ENCODE measurements around the gene NPPA. TPM values are rescaled to one million over a fixed set of nuclear protein-coding genes. Genes with fewer than 3 reads are reported as not detected.

NPPA gene
- total and polyA plus RNA-seq, 2 experiments from 2014 or later = 0.22 TPM; not detected in 1

DNA sequence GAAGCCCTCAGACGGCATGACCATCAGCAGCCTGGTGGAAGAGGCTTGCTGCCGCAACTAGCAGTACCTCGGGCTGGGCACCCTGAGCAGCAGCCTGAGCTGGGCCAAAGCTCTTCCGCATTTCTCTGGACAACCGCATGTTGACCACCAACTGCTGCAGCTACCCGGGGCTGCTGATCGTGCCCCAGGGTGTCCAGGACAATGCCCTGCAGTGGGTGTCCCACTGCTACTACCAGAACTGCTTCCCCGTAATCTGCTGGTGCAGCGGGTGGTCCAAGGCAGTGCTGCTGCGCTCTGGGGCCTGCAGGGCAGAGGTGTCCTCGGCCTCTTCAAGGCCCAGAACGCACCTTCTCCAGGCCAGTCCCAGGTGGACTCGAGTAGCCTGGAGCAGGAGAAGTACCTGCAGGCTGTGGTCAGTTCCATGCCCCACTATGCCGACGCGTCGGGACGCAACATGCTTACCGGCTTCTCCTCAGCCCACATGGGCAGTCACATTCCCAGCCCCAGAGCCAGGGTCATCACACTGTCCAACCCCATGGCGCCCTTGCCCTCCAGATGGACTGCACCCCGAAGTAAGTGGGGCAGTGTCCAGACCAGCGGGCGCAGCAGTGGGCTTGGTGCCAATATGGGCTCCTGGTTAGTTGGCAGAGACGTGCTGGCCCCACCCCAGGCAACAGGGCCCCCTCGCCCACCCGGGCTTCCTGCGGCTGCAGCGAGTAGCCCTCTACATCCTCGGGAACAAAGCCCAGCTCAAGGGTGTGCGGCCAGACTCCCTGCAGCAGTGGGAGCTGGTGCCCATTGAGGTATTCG lies 30.7 kb upstream of the NPPA start:
- TF ChIP-seq, protein P1, sequence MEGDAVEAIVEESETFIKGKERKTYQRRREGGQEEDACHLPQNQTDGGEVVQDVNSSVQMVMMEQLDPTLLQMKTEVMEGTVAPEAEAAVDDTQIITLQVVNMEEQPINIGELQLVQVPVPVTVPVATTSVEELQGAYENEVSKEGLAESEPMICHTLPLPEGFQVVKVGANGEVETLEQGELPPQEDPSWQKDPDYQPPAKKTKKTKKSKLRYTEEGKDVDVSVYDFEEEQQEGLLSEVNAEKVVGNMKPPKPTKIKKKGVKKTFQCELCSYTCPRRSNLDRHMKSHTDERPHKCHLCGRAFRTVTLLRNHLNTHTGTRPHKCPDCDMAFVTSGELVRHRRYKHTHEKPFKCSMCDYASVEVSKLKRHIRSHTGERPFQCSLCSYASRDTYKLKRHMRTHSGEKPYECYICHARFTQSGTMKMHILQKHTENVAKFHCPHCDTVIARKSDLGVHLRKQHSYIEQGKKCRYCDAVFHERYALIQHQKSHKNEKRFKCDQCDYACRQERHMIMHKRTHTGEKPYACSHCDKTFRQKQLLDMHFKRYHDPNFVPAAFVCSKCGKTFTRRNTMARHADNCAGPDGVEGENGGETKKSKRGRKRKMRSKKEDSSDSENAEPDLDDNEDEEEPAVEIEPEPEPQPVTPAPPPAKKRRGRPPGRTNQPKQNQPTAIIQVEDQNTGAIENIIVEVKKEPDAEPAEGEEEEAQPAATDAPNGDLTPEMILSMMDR (IDR thresholded peaks at IDR 0.05; ENCODE audit: poor library complexity) = no peak
- no peak for TF ChIP-seq EZH2 (IDR thresholded peaks at IDR 0.05; ENCODE audit: borderline replicate concordance)
- TF ChIP-seq EZH2phosphoT487 (IDR thresholded peaks at IDR 0.05; ENCODE audit: low read depth, severe bottlenecking, unreplicated experiment) = no peak

DNA sequence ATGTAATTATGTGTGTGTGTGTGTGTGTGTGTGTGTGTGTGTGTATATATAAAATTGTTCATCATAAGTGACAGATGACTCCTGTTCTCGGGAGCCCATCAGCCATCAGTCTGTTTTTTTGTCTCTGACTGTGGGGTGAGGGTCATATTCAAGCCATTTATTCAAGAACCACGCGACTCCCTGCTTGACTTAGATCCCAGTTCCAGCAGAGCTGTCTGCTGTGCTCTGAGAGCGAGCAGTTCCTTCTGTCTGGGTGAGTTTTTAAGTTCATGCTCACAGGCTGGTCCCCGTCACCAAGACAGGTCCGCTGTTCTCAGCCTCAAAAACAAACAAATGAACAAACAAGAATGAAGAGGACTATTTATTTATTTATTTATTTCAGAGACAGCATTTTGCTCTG lies 29.5 kb upstream of the NPPA start:
- no peaks in the 10 kb centered on the region for H3K9me2 ChIP-seq (replicated peaks; ENCODE audit: insufficient read depth)
- H2AFZ ChIP-seq = no peak overlapping the region
- no peaks in the 10 kb centered on the region for H3K4me1 ChIP-seq (ENCODE audit: insufficient read depth)
- TF ChIP-seq EZH2phosphoT487 (IDR thresholded peaks at IDR 0.05; ENCODE audit: low read depth, severe bottlenecking, unreplicated experiment) (no peak), EZH2 (IDR thresholded peaks at IDR 0.05; ENCODE audit: borderline replicate concordance) (no peak)
- TF ChIP-seq, protein P1 (IDR thresholded peaks at IDR 0.05; ENCODE audit: poor library complexity) = no peak
- H3K27me3 ChIP-seq = no peaks in the 10 kb centered on the region
- H3K4me2 ChIP-seq = no peak overlapping the region
- no peak for DNase-seq (ENCODE audit: low spot score)
- 78% methylated on average over 6 of the region's 6 CpGs for WGBS (ENCODE audit: low lambda C conversion rate, missing lambda C conversion rate)
- no peaks in the 10 kb centered on the region for H3K36me3 ChIP-seq (replicated peaks; ENCODE audit: insufficient read depth, low read depth)
- no peak overlapping the region for H3K27ac ChIP-seq
- H3K9me3 ChIP-seq (ENCODE audit: low read depth) = no peaks in the 10 kb centered on the region
- no peak overlapping the region for H3K4me3 ChIP-seq
- H4K20me1 ChIP-seq (ENCODE audit: insufficient read depth, poor library complexity, severe bottlenecking) = no peaks in the 10 kb centered on the region
- no peaks in the 10 kb centered on the region for H3K79me2 ChIP-seq

More for the DNA sequence above, 30.7 kb upstream of the NPPA start:
- DNase-seq (ENCODE audit: low spot score) = no peak
- no peaks in the 10 kb centered on the region for H3K9me3 ChIP-seq (ENCODE audit: low read depth)
- H2AFZ ChIP-seq = no peak overlapping the region
- H3K4me3 ChIP-seq = no peak overlapping the region
- H3K79me2 ChIP-seq = no peaks in the 10 kb centered on the region
- no peak overlapping the region for H3K27ac ChIP-seq
- no peaks in the 10 kb centered on the region for H3K36me3 ChIP-seq (replicated peaks; ENCODE audit: insufficient read depth, low read depth)
- 92% methylated on average over 31 of the region's 31 CpGs for WGBS (ENCODE audit: low lambda C conversion rate, missing lambda C conversion rate)
- peaks cover 9% of the 10 kb centered on the region for H3K4me1 ChIP-seq (ENCODE audit: insufficient read depth)
- no peaks in the 10 kb centered on the region for H3K9me2 ChIP-seq (replicated peaks; ENCODE audit: insufficient read depth)
- H3K4me2 ChIP-seq = no peak overlapping the region
- no peaks in the 10 kb centered on the region for H4K20me1 ChIP-seq (ENCODE audit: insufficient read depth, poor library complexity, severe bottlenecking)
- no peaks in the 10 kb centered on the region for H3K27me3 ChIP-seq

- Histone ChIP-seq H3K79me2 (no peaks in the 10 kb centered on the region), H3K27ac (no peak overlapping the region), H3K4me1 (ENCODE audit: insufficient read depth) (no peaks in the 10 kb centered on the region), H3K36me3 (replicated peaks; ENCODE audit: insufficient read depth, low read depth) (no peaks in the 10 kb centered on the region), H3K27me3 (no peaks in the 10 kb centered on the region), H2AFZ (no peak overlapping the region), H3K4me2 (no peak overlapping the region), H4K20me1 (ENCODE audit: insufficient read depth, poor library complexity, severe bottlenecking) (no peaks in the 10 kb centered on the region), H3K9me3 (ENCODE audit: low read depth) (no peaks in the 10 kb centered on the region), H3K9me2 (replicated peaks; ENCODE audit: insufficient read depth) (no peaks in the 10 kb centered on the region), H3K4me3 (no peak overlapping the region)
- WGBS (ENCODE audit: low lambda C conversion rate, missing lambda C conversion rate) = 86% methylated on average over 10 of the region's 10 CpGs
- DNase-seq (ENCODE audit: low spot score) = no peak
- TF ChIP-seq EZH2phosphoT487 (IDR thresholded peaks at IDR 0.05; ENCODE audit: low read depth, severe bottlenecking, unreplicated experiment) = no peak
- TF ChIP-seq, protein P1 (IDR thresholded peaks at IDR 0.05; ENCODE audit: poor library complexity) = no peak
- TF ChIP-seq EZH2 (IDR thresholded peaks at IDR 0.05; ENCODE audit: borderline replicate concordance) = no peak
Measured at GRCh38 chr1:11875094-11875493, 27.5 kb upstream of the NPPA start.

Measured in hepatocyte (in vitro differentiated cells).